Glomerular endothelial cell (primary cell): ENCODE results near the gene GSK3A. TPM values are rescaled to one million over a fixed set of nuclear protein-coding genes. Genes with fewer than 3 reads are reported as not detected.

ENCODE experiments used
- DNase-seq: peaks from one replicate; pipeline ENCODE4 v3.0.0-alpha.2; 2011; ENCODE audit warnings: low read depth, low spot score; ENCODE audit errors: extremely low read depth
- total RNA-seq: library from RNA; depleted of rRNA; stranded (reverse); fragments of >200 nt; gene quantifications from 2 replicates; pipeline ENCODE4 v1.2.3, GENCODE V29; 2015

The GSK3A gene
- total RNA-seq, 1 donor from 2014 or later, result 36.5 TPM

GRCh38 chr19:42281146-42281826, 38.9 kb upstream of the GSK3A start:
- no peak for DNase-seq

- no peak for DNase-seq
Measured at GRCh38 chr19:42280815-42281145, 38.4 kb upstream of the GSK3A start.

GRCh38 chr19:42279902-42280814, 37.8 kb upstream of the GSK3A start:
- no peak for DNase-seq

- no peak for DNase-seq
Measured at GRCh38 chr19:42279155-42279901, 36.9 kb upstream of the GSK3A start.

GRCh38 chr19:42278452-42279154, 36.2 kb upstream of the GSK3A start:
- no peak for DNase-seq

- DNase-seq, result no peak
Measured at GRCh38 chr19:42277821-42278451, 35.5 kb upstream of the GSK3A start.

- no peak for DNase-seq
Measured at GRCh38 chr19:42276821-42277220, 34.4 kb upstream of the GSK3A start.

GRCh38 chr19:42276284-42276683, 33.9 kb upstream of the GSK3A start:
- no peak for DNase-seq

- no peak for DNase-seq
Measured at GRCh38 chr19:42275517-42275916, 33.1 kb upstream of the GSK3A start.

- DNase-seq, result no peak
Measured at GRCh38 chr19:42275103-42275502, 32.7 kb upstream of the GSK3A start.

- DNase-seq, result no peak
Measured at GRCh38 chr19:42274065-42274682, 31.8 kb upstream of the GSK3A start.

GRCh38 chr19:42273407-42274064, 31.1 kb upstream of the GSK3A start:
- DNase-seq, result no peak

GRCh38 chr19:42272989-42273406, 30.6 kb upstream of the GSK3A start:
- no peak for DNase-seq

GRCh38 chr19:42272535-42272897, 30.1 kb upstream of the GSK3A start:
- DNase-seq, result no peak

GRCh38 chr19:42271861-42272534, 29.6 kb upstream of the GSK3A start:
- DNase-seq, result no peak

- no peak for DNase-seq
Measured at GRCh38 chr19:42271045-42271419, 28.6 kb upstream of the GSK3A start.

GRCh38 chr19:42270346-42271044, 28.1 kb upstream of the GSK3A start:
- DNase-seq, result no peak
